GM10266 (cell line): ENCODE measurements around the gene LPP.

Experiments
- DNase-seq: peaks from one replicate; pipeline ENCODE4 v3.0.0; 2012; ENCODE audit errors: extremely low spot score
- CTCF ChIP-seq: IDR thresholded peaks from 2 replicates; pipeline ENCODE4 v1.5.1; 2012; ENCODE audit warnings: mild to moderate bottlenecking, low read depth; ENCODE audit not compliant: control insufficient read depth, insufficient read depth; ENCODE audit errors: missing control alignments

The LPP gene

GRCh38 chr3:188255190-188255589 lies 101.2 kb downstream of the LPP start:
- no peak for DNase-seq
- no peak for TF ChIP-seq CTCF

- no peak for DNase-seq
- no peak for TF ChIP-seq CTCF
These were observed 102.8 kb downstream of the LPP start for GRCh38 chr3:188256758-188257157.

GRCh38 chr3:188257384-188258026 lies 103.5 kb downstream of the LPP start:
- no peak for DNase-seq
- no peak for TF ChIP-seq CTCF

- no peak for TF ChIP-seq CTCF
- DNase-seq, result no peak
These were observed 105.2 kb downstream of the LPP start for GRCh38 chr3:188259191-188259590.

- no peak for TF ChIP-seq CTCF
- DNase-seq, result no peak
These were observed 105.6 kb downstream of the LPP start for GRCh38 chr3:188259596-188259995.

GRCh38 chr3:188261011-188261410 lies 107.1 kb downstream of the LPP start:
- DNase-seq, result no peak
- no peak for TF ChIP-seq CTCF

GRCh38 chr3:188262488-188262887 lies 108.5 kb downstream of the LPP start:
- DNase-seq, result no peak
- TF ChIP-seq CTCF, result no peak
